Ishikawa (cell line): ENCODE results near the gene NRG3.

ENCODE experiments used
- CEBPB ChIP-seq: IDR thresholded peaks from 2 replicates; pipeline ENCODE4 v1.6.1; 2012
- EGR1 ChIP-seq: IDR thresholded peaks from 2 replicates; pipeline ENCODE4 v1.6.1; 2012
- EP300 ChIP-seq: IDR thresholded peaks from 2 replicates; pipeline ENCODE4 v1.6.1; 2012; ENCODE audit warnings: borderline replicate concordance
- MAX ChIP-seq: IDR thresholded peaks from 2 replicates; pipeline ENCODE4 v1.6.1; 2012
- REST ChIP-seq: IDR thresholded peaks from 2 replicates; pipeline ENCODE4 v1.6.1; 2012; ENCODE audit warnings: low read depth, mild to moderate bottlenecking
- TAF1 ChIP-seq: IDR thresholded peaks from 2 replicates; pipeline ENCODE4 v1.6.1; 2012; ENCODE audit warnings: low read depth, mild to moderate bottlenecking
- TEAD4 ChIP-seq: IDR thresholded peaks from 2 replicates; pipeline ENCODE4 v1.6.1; 2012
- YY1 ChIP-seq: IDR thresholded peaks from 2 replicates; pipeline ENCODE4 v1.6.1; 2012; ENCODE audit warnings: low read depth

GRCh38 chr10:82396886-82397285 lies 521.9 kb downstream of the NRG3 start:
- TF ChIP-seq TAF1 (no peak), EGR1 (no peak), EP300 (no peak), MAX (no peak), REST (no peak), TEAD4 (no peak), CEBPB (no peak), YY1 (no peak)
